ENCODE results near the gene NPIPA2.
"Not testable (repeated sequence)": the region's sequence is repeated elsewhere in the genome, so short reads cannot be mapped to it uniquely, and the experiment has no call there.

Gene NPIPA2

DNA sequence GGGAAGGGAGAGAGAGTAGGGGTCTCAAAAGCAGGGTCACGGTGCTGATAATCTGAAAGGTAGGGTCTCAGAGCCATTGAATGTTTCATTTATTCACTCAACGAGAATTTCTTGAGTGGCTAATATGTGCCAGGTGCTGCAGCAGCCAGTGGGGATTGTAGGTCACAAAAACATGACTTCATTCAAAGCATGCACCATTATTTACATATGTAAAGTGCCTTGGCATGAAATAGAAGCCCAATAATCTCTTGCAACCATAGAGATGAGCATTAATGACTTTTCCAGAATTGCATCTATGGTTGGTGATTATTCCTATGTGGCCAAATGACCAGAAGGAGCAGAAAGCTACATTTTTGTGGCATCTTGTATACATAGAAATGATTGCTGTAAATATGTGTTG lies 55.2 kb downstream of the NPIPA2 start:
- H2AK5ac ChIP-seq (ENCODE audit: low read length, severe bottlenecking); H3K4ac ChIP-seq (ENCODE audit: low read depth in 1 of 2, low read length in 2 of 2); H3K9me3 ChIP-seq (ENCODE audit: control insufficient read depth, low read length); H2BK120ac ChIP-seq (ENCODE audit: low read depth, low read length); H3K18ac ChIP-seq (ENCODE audit: low read depth in 1 of 2, low read length in 2 of 2); H2AFZ ChIP-seq (ENCODE audit: low read depth, low read length); H3K4me2 ChIP-seq (ENCODE audit: low read length, poor library complexity, severe bottlenecking); H3K4me3 ChIP-seq (ENCODE audit: insufficient read depth in 1 of 2, low read depth in 1 of 2, low read length in 2 of 2); H3K23ac ChIP-seq (ENCODE audit: low read length in 2 of 2); H3K9ac ChIP-seq (ENCODE audit: low read length); H2BK15ac ChIP-seq (ENCODE audit: low read depth, poor library complexity, severe bottlenecking); H3K79me1 ChIP-seq (replicated peaks; ENCODE audit: low read length, poor library complexity, severe bottlenecking); H3K36me3 ChIP-seq (ENCODE audit: control insufficient read depth in 1 of 2, insufficient read depth in 2 of 2, low read depth in 1 of 2, low read length in 2 of 2); H2BK12ac ChIP-seq (ENCODE audit: low read length in 2 of 2); DNase-seq; H3K4me1 ChIP-seq (ENCODE audit: control insufficient read depth, insufficient read depth, low read depth, low read length); H3K14ac ChIP-seq (ENCODE audit: low read length in 2 of 2); H2BK5ac ChIP-seq (ENCODE audit: low read depth, low read length, poor library complexity, severe bottlenecking); H4K91ac ChIP-seq (ENCODE audit: low read length); H3K27me3 ChIP-seq (ENCODE audit: control insufficient read depth in 1 of 2, insufficient read depth in 1 of 2, low read length in 2 of 2); H4K8ac ChIP-seq (ENCODE audit: low read length); H3K27ac ChIP-seq (ENCODE audit: low read length, poor library complexity, severe bottlenecking): not testable (repeated sequence)
- no CpG with 5 or more reads among the region's 2 CpGs for WGBS

GRCh38 chr16:14803577-14803976 lies 61.2 kb downstream of the NPIPA2 start:
- not testable (repeated sequence) for H3K9me3 ChIP-seq (ENCODE audit: control insufficient read depth, low read length); H3K27me3 ChIP-seq (ENCODE audit: control insufficient read depth in 1 of 2, insufficient read depth in 1 of 2, low read length in 2 of 2); H3K36me3 ChIP-seq (ENCODE audit: control insufficient read depth in 1 of 2, insufficient read depth in 2 of 2, low read depth in 1 of 2, low read length in 2 of 2); H2AK5ac ChIP-seq (ENCODE audit: low read length, severe bottlenecking); H3K23ac ChIP-seq (ENCODE audit: low read length in 2 of 2); H3K14ac ChIP-seq (ENCODE audit: low read length in 2 of 2); H2BK12ac ChIP-seq (ENCODE audit: low read length in 2 of 2); H3K4me1 ChIP-seq (ENCODE audit: control insufficient read depth, insufficient read depth, low read depth, low read length); H3K18ac ChIP-seq (ENCODE audit: low read depth in 1 of 2, low read length in 2 of 2); H3K27ac ChIP-seq (ENCODE audit: low read length, poor library complexity, severe bottlenecking); H2BK120ac ChIP-seq (ENCODE audit: low read depth, low read length); H3K79me1 ChIP-seq (replicated peaks; ENCODE audit: low read length, poor library complexity, severe bottlenecking); H3K4me3 ChIP-seq (ENCODE audit: insufficient read depth in 1 of 2, low read depth in 1 of 2, low read length in 2 of 2); H4K8ac ChIP-seq (ENCODE audit: low read length); H4K91ac ChIP-seq (ENCODE audit: low read length); DNase-seq; H2AFZ ChIP-seq (ENCODE audit: low read depth, low read length); H3K9ac ChIP-seq (ENCODE audit: low read length); H2BK15ac ChIP-seq (ENCODE audit: low read depth, poor library complexity, severe bottlenecking); H2BK5ac ChIP-seq (ENCODE audit: low read depth, low read length, poor library complexity, severe bottlenecking); H3K4me2 ChIP-seq (ENCODE audit: low read length, poor library complexity, severe bottlenecking); H3K4ac ChIP-seq (ENCODE audit: low read depth in 1 of 2, low read length in 2 of 2)
- no CpG with 5 or more reads among the region's 2 CpGs for WGBS

DNA sequence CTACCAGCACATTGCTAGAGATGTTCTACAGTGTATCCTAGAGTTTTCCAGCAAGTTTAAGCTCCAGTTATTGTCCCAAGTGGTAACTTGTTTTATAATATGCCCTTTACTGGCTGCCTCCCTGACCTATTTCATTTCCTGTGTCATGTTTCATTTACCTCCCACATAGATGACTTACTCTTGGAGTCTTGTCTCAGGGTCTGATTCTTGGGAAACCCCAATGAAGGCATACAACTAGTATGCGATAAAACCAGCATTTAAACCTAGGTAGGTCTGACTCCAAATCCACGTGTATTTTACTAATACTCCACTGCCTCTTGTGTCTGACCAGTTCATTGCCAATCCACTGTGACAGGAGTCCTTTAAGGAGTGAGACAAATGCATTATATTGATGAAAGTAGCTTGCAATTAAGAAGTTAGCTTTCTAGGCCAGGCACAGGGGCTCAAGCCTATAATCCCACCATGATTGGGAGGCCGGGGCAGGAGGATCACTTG lies 64.9 kb downstream of the NPIPA2 start:
- H2AK5ac ChIP-seq (ENCODE audit: low read length, severe bottlenecking); H4K91ac ChIP-seq (ENCODE audit: low read length); H3K4ac ChIP-seq (ENCODE audit: low read depth in 1 of 2, low read length in 2 of 2); H3K14ac ChIP-seq (ENCODE audit: low read length in 2 of 2); H2AFZ ChIP-seq (ENCODE audit: low read depth, low read length); H2BK120ac ChIP-seq (ENCODE audit: low read depth, low read length); H2BK15ac ChIP-seq (ENCODE audit: low read depth, poor library complexity, severe bottlenecking); H3K4me3 ChIP-seq (ENCODE audit: insufficient read depth in 1 of 2, low read depth in 1 of 2, low read length in 2 of 2); H3K9ac ChIP-seq (ENCODE audit: low read length); H3K36me3 ChIP-seq (ENCODE audit: control insufficient read depth in 1 of 2, insufficient read depth in 2 of 2, low read depth in 1 of 2, low read length in 2 of 2); H2BK5ac ChIP-seq (ENCODE audit: low read depth, low read length, poor library complexity, severe bottlenecking); DNase-seq; H3K79me1 ChIP-seq (replicated peaks; ENCODE audit: low read length, poor library complexity, severe bottlenecking); H3K18ac ChIP-seq (ENCODE audit: low read depth in 1 of 2, low read length in 2 of 2); H3K4me2 ChIP-seq (ENCODE audit: low read length, poor library complexity, severe bottlenecking); H3K9me3 ChIP-seq (ENCODE audit: control insufficient read depth, low read length); H3K27ac ChIP-seq (ENCODE audit: low read length, poor library complexity, severe bottlenecking); H3K4me1 ChIP-seq (ENCODE audit: control insufficient read depth, insufficient read depth, low read depth, low read length); H4K8ac ChIP-seq (ENCODE audit: low read length); H3K27me3 ChIP-seq (ENCODE audit: control insufficient read depth in 1 of 2, insufficient read depth in 1 of 2, low read length in 2 of 2); H3K23ac ChIP-seq (ENCODE audit: low read length in 2 of 2); H2BK12ac ChIP-seq (ENCODE audit: low read length in 2 of 2): not testable (repeated sequence)
- WGBS = 100% methylated on average over 1 of the region's 3 CpGs

DNA sequence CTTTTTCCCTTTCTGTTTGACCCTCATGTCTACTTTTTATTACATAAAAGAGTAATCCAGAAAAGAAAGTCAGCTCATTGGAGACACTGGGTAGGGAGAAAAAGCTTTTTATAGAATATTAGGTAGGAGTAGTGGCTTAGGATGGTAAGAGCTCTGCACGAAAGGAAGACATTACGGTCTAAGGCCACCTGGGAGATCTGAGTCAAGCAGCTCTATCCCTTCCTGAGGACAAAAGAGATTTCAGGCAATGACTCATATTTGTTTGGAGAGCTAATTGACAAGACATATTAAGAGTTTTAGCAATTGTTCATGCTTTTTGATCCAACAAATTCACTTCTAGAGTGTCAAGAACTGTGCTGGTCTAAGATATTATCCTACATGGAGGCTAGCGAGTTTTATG lies 71.6 kb downstream of the NPIPA2 start:
- not testable (repeated sequence) for H3K4ac ChIP-seq (ENCODE audit: low read depth in 1 of 2, low read length in 2 of 2)

More for the DNA sequence above, 71.6 kb downstream of the NPIPA2 start:
- not testable (repeated sequence) for H3K9ac ChIP-seq (ENCODE audit: low read length); H2BK5ac ChIP-seq (ENCODE audit: low read depth, low read length, poor library complexity, severe bottlenecking); H2AFZ ChIP-seq (ENCODE audit: low read depth, low read length); H2BK120ac ChIP-seq (ENCODE audit: low read depth, low read length); H3K14ac ChIP-seq (ENCODE audit: low read length in 2 of 2); H3K4me3 ChIP-seq (ENCODE audit: insufficient read depth in 1 of 2, low read depth in 1 of 2, low read length in 2 of 2); H3K36me3 ChIP-seq (ENCODE audit: control insufficient read depth in 1 of 2, insufficient read depth in 2 of 2, low read depth in 1 of 2, low read length in 2 of 2); H3K18ac ChIP-seq (ENCODE audit: low read depth in 1 of 2, low read length in 2 of 2); H2BK12ac ChIP-seq (ENCODE audit: low read length in 2 of 2); H3K79me1 ChIP-seq (replicated peaks; ENCODE audit: low read length, poor library complexity, severe bottlenecking); H2AK5ac ChIP-seq (ENCODE audit: low read length, severe bottlenecking); H3K4me2 ChIP-seq (ENCODE audit: low read length, poor library complexity, severe bottlenecking); H3K4me1 ChIP-seq (ENCODE audit: control insufficient read depth, insufficient read depth, low read depth, low read length); DNase-seq; H4K8ac ChIP-seq (ENCODE audit: low read length); H4K91ac ChIP-seq (ENCODE audit: low read length); H3K9me3 ChIP-seq (ENCODE audit: control insufficient read depth, low read length); H3K27ac ChIP-seq (ENCODE audit: low read length, poor library complexity, severe bottlenecking); H3K23ac ChIP-seq (ENCODE audit: low read length in 2 of 2); H3K27me3 ChIP-seq (ENCODE audit: control insufficient read depth in 1 of 2, insufficient read depth in 1 of 2, low read length in 2 of 2); H2BK15ac ChIP-seq (ENCODE audit: low read depth, poor library complexity, severe bottlenecking)
- no CpG with 5 or more reads among the region's 3 CpGs for WGBS

All from mesenchymal stem cell (in vitro differentiated cells and primary cell).